HEK293 (cell line): ENCODE data around the gene SFMBT2.

Experiments used
- HOXC10 ChIP-seq: sonication (generic); formaldehyde crosslinking; IDR thresholded peaks from 2 replicates; pipeline ENCODE4 v1.8.1; 2023; ENCODE audit warnings: mild to moderate bottlenecking, missing genetic modification reagents
- IKZF3 ChIP-seq: fragments of 450-650 bp; IDR thresholded peaks from 2 replicates; pipeline ENCODE4 v1.5.0; 2018; ENCODE audit warnings: missing biosample characterization, mild to moderate bottlenecking, missing genetic modification characterization, moderate library complexity
- KLF10 ChIP-seq: fragments of 450-650 bp; IDR thresholded peaks from 2 replicates; pipeline ENCODE4 v1.5.1; 2018; ENCODE audit warnings: missing biosample characterization, mild to moderate bottlenecking, missing genetic modification characterization
- KLF17 ChIP-seq: fragments of 450-650 bp; formaldehyde crosslinking; IDR thresholded peaks from 2 replicates; pipeline ENCODE4 v1.5.1; 2016; ENCODE audit warnings: missing biosample characterization, missing genetic modification characterization
- KLF8 ChIP-seq: fragments of 450-650 bp; formaldehyde crosslinking; IDR thresholded peaks from 2 replicates; pipeline ENCODE4 v1.5.1; 2016; ENCODE audit warnings: missing biosample characterization, missing genetic modification characterization
- OSR2 ChIP-seq: fragments of 450-650 bp; formaldehyde crosslinking; IDR thresholded peaks from 2 replicates; pipeline ENCODE4 v1.5.1; 2016; ENCODE audit warnings: missing biosample characterization, missing genetic modification characterization
- REST ChIP-seq: fragments of 450-650 bp; formaldehyde crosslinking; IDR thresholded peaks from 2 replicates; pipeline ENCODE4 v1.5.1; 2016; ENCODE audit warnings: missing biosample characterization, missing genetic modification characterization
- SCRT1 ChIP-seq: fragments of 450-650 bp; formaldehyde crosslinking; IDR thresholded peaks from 2 replicates; pipeline ENCODE4 v1.5.1; 2016; ENCODE audit warnings: missing biosample characterization, missing genetic modification characterization, borderline replicate concordance
- SP2 ChIP-seq: fragments of 450-650 bp; formaldehyde crosslinking; IDR thresholded peaks from 2 replicates; pipeline ENCODE4 v1.5.1; 2016; ENCODE audit warnings: missing biosample characterization, missing genetic modification characterization
- YY2 ChIP-seq: fragments of 450-650 bp; formaldehyde crosslinking; IDR thresholded peaks from 2 replicates; pipeline ENCODE4 v1.5.1; 2016; ENCODE audit warnings: missing biosample characterization, missing genetic modification characterization
- ZBTB1 ChIP-seq: fragments of 450-650 bp; formaldehyde crosslinking; IDR thresholded peaks from 2 replicates; pipeline ENCODE4 v1.5.1; 2016; ENCODE audit warnings: missing biosample characterization, missing genetic modification characterization
- ZBTB17 ChIP-seq: fragments of 450-650 bp; formaldehyde crosslinking; IDR thresholded peaks from 2 replicates; pipeline ENCODE4 v1.5.1; 2016; ENCODE audit warnings: missing biosample characterization, missing genetic modification characterization
- ZNF138 ChIP-seq: fragments of 450-650 bp; formaldehyde crosslinking; IDR thresholded peaks from 2 replicates; pipeline ENCODE4 v1.5.1; 2016; ENCODE audit warnings: missing biosample characterization, missing genetic modification characterization, borderline replicate concordance
- ZNF146 ChIP-seq: fragments of 450-650 bp; formaldehyde crosslinking; IDR thresholded peaks from 2 replicates; pipeline ENCODE4 v1.5.1; 2016; ENCODE audit warnings: missing biosample characterization, missing genetic modification characterization
- ZNF174 ChIP-seq: fragments of 450-650 bp; formaldehyde crosslinking; IDR thresholded peaks from 2 replicates; pipeline ENCODE4 v1.5.0; 2017; ENCODE audit warnings: missing biosample characterization, mild to moderate bottlenecking, missing genetic modification characterization
- ZNF2 ChIP-seq: fragments of 450-650 bp; formaldehyde crosslinking; IDR thresholded peaks from 2 replicates; pipeline ENCODE4 v1.5.1; 2016; ENCODE audit warnings: missing biosample characterization, missing genetic modification characterization
- ZNF202 ChIP-seq: fragments of 450-650 bp; formaldehyde crosslinking; IDR thresholded peaks from 2 replicates; pipeline ENCODE4 v1.5.1; 2016; ENCODE audit warnings: missing biosample characterization, missing genetic modification characterization, borderline replicate concordance
- ZNF223 ChIP-seq: fragments of 450-650 bp; formaldehyde crosslinking; IDR thresholded peaks from 2 replicates; pipeline ENCODE4 v1.5.1; 2016; ENCODE audit warnings: missing biosample characterization, missing genetic modification characterization
- ZNF23 ChIP-seq: fragments of 450-650 bp; formaldehyde crosslinking; IDR thresholded peaks from 2 replicates; pipeline ENCODE4 v1.5.1; 2016; ENCODE audit warnings: missing biosample characterization, missing genetic modification characterization, borderline replicate concordance
- ZNF280C ChIP-seq: fragments of 450-650 bp; formaldehyde crosslinking; IDR thresholded peaks from 2 replicates; pipeline ENCODE4 v1.5.1; 2016; ENCODE audit warnings: missing biosample characterization, missing genetic modification characterization
- ZNF350 ChIP-seq: fragments of 450-650 bp; formaldehyde crosslinking; IDR thresholded peaks from 2 replicates; pipeline ENCODE4 v1.5.0; 2017; ENCODE audit warnings: missing biosample characterization, mild to moderate bottlenecking, missing genetic modification characterization
- ZNF366 ChIP-seq: fragments of 450-650 bp; formaldehyde crosslinking; conservative IDR thresholded peaks from 2 replicates; pipeline ENCODE4 v1.5.1; 2016; ENCODE audit warnings: missing biosample characterization, missing genetic modification characterization
- ZNF473 ChIP-seq: fragments of 450-650 bp; formaldehyde crosslinking; IDR thresholded peaks from 2 replicates; pipeline ENCODE4 v1.5.1; 2017; ENCODE audit warnings: missing biosample characterization, missing genetic modification characterization
- ZNF514 ChIP-seq: fragments of 450-650 bp; formaldehyde crosslinking; IDR thresholded peaks from 2 replicates; pipeline ENCODE4 v1.5.1; 2016; ENCODE audit warnings: missing biosample characterization, missing genetic modification characterization
- ZNF549 ChIP-seq: fragments of 450-650 bp; IDR thresholded peaks from 2 replicates; pipeline ENCODE4 v1.5.1; 2018; ENCODE audit warnings: missing biosample characterization, missing genetic modification characterization, mild to moderate bottlenecking, inconsistent platforms, moderate library complexity
- ZNF555 ChIP-seq: fragments of 450-650 bp; formaldehyde crosslinking; conservative IDR thresholded peaks from 2 replicates; pipeline ENCODE4 v1.5.1; 2017; ENCODE audit warnings: missing biosample characterization, mild to moderate bottlenecking, missing genetic modification characterization, inconsistent platforms
- ZNF580 ChIP-seq: fragments of 450-650 bp; formaldehyde crosslinking; IDR thresholded peaks from 2 replicates; pipeline ENCODE4 v1.5.1; 2016; ENCODE audit warnings: missing biosample characterization, missing genetic modification characterization
- ZNF596 ChIP-seq: fragments of 450-650 bp; IDR thresholded peaks from 2 replicates; pipeline ENCODE4 v1.5.0; 2018; ENCODE audit warnings: missing biosample characterization, mild to moderate bottlenecking, missing genetic modification characterization, moderate library complexity
- ZNF660 ChIP-seq: fragments of 450-650 bp; IDR thresholded peaks from 2 replicates; pipeline ENCODE4 v1.5.1; 2018; ENCODE audit warnings: missing biosample characterization, mild to moderate bottlenecking, missing genetic modification characterization
- ZNF677 ChIP-seq: fragments of 450-650 bp; IDR thresholded peaks from 2 replicates; pipeline ENCODE4 v1.5.0; 2018; ENCODE audit warnings: missing biosample characterization, mild to moderate bottlenecking, missing genetic modification characterization, moderate library complexity
- ZNF707 ChIP-seq: fragments of 450-650 bp; formaldehyde crosslinking; IDR thresholded peaks from 2 replicates; pipeline ENCODE4 v1.5.1; 2016; ENCODE audit warnings: missing biosample characterization, missing genetic modification characterization
- ZNF76 ChIP-seq: fragments of 450-650 bp; formaldehyde crosslinking; IDR thresholded peaks from 2 replicates; pipeline ENCODE4; 2016; ENCODE audit warnings: low read depth, missing biosample characterization, missing genetic modification characterization, borderline replicate concordance
- ZNF785 ChIP-seq: fragments of 450-650 bp; formaldehyde crosslinking; IDR thresholded peaks from 2 replicates; pipeline ENCODE4 v1.5.1; 2016; ENCODE audit warnings: missing biosample characterization, missing genetic modification characterization
- ZNF843 ChIP-seq: fragments of 450-650 bp; formaldehyde crosslinking; IDR thresholded peaks from 2 replicates; pipeline ENCODE4 v1.5.1; 2016; ENCODE audit warnings: missing biosample characterization, missing genetic modification characterization
- TF ChIP-seq, protein P1 (sequence below): fragments of 450-650 bp; formaldehyde crosslinking; IDR thresholded peaks from 2 replicates; pipeline ENCODE4 v1.5.1; 2016; ENCODE audit warnings: missing biosample characterization, missing genetic modification characterization

Gene SFMBT2

DNA sequence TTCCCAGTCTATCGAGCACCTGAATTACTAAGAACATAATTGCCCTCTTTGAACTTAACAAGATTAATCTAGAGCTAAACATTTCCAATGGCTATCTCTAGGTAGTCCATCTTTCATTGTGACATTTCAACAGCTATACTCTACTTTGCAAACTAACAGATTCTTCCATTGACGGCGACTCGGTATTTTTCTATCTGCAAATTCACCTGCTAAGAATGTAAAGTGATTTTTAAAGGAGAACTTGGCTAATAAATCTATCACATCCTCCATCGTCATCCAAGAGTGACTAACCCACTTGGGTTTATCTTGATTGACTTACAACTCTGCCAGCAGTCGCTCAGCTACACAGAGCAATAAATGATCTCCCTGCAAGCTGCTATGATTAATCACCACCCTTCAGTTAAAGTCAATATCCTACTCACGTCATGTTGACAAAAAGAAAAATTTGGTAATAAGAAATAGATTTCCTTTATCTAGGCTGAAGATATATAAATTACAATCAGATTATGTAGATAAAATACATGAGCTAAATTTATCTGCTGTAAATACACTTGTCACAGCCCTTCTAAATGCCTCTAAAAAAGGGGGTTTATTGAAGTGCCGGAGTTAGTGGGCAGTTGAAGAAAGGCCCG, 99.5 kb downstream of the SFMBT2 start (continued):
- TF ChIP-seq ZNF549 (tag by site-specific recombination), result no peak
- peak; percentile 96 for TF ChIP-seq IKZF3 (tag by site-specific recombination)
- no peak for TF ChIP-seq HOXC10
- TF ChIP-seq ZNF76, result no peak
- TF ChIP-seq, protein P1, sequence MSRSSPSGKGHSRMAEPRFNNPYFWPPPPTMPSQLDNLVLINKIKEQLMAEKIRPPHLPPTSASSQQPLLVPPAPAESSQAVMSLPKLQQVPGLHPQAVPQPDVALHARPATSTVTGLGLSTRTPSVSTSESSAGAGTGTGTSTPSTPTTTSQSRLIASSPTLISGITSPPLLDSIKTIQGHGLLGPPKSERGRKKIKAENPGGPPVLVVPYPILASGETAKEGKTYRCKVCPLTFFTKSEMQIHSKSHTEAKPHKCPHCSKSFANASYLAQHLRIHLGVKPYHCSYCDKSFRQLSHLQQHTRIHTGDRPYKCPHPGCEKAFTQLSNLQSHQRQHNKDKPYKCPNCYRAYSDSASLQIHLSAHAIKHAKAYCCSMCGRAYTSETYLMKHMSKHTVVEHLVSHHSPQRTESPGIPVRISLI (tag by site-specific recombination), result no peak
- no peak for TF ChIP-seq ZNF138
- peak; percentile 92 for TF ChIP-seq KLF10 (tag by site-specific recombination)
- peak; percentile 75 for TF ChIP-seq ZNF580
- peak; percentile 90 for TF ChIP-seq OSR2 (tag by site-specific recombination)
- TF ChIP-seq ZNF785 (tag by site-specific recombination), result no peak
- TF ChIP-seq ZNF146 (tag by site-specific recombination), result 0 out of 2 replicates have a peak, but pooled peaks have one; percentile 41
- peak; percentile 87 for TF ChIP-seq ZBTB17 (tag by site-specific recombination)
- TF ChIP-seq ZNF223, result no peak
- no peak for TF ChIP-seq ZNF555 (tag by site-specific recombination)
- no peak for TF ChIP-seq ZNF514 (tag by site-specific recombination)
- peak; percentile 70 for TF ChIP-seq ZNF596
- no peak for TF ChIP-seq ZNF280C (tag by site-specific recombination)
- peak; percentile 73 for TF ChIP-seq SP2 (tag by site-specific recombination)
- TF ChIP-seq ZNF366, result peak; percentile 98
- peak; percentile 87 for TF ChIP-seq KLF17 (tag by site-specific recombination)
- TF ChIP-seq ZNF677, result no peak
- TF ChIP-seq ZNF707 (tag by site-specific recombination), result no peak
- peak; percentile 79 for TF ChIP-seq KLF8 (tag by site-specific recombination)
- TF ChIP-seq ZNF2, result 0 out of 2 replicates have a peak, but pooled peaks have one; percentile 61
- TF ChIP-seq ZNF843 (tag by site-specific recombination), result peak; percentile 99
- TF ChIP-seq YY2 (tag by site-specific recombination), result no peak
- TF ChIP-seq ZNF473 (tag by site-specific recombination), result no peak
- TF ChIP-seq ZNF23, result no peak
- no peak for TF ChIP-seq REST (tag by site-specific recombination)
- TF ChIP-seq ZNF174 (tag by site-specific recombination), result no peak
- no peak for TF ChIP-seq ZNF350
- no peak for TF ChIP-seq ZNF202 (tag by site-specific recombination)
- TF ChIP-seq ZBTB1, result peak; percentile 71; the same call in 1 of the 2 replicates
- peak; percentile 83 for TF ChIP-seq ZNF660 (tag by site-specific recombination)
- TF ChIP-seq SCRT1 (tag by site-specific recombination), result 0 out of 2 replicates have a peak, but pooled peaks have one; percentile 28
